GM19238 (cell line): ENCODE data around the gene TMEM187.

Experiments used
- DNase-seq: peaks from one replicate; pipeline ENCODE4 v3.0.0; 2011; ENCODE audit warnings: low spot score; ENCODE audit not compliant: insufficient read length

The TMEM187 gene

DNA sequence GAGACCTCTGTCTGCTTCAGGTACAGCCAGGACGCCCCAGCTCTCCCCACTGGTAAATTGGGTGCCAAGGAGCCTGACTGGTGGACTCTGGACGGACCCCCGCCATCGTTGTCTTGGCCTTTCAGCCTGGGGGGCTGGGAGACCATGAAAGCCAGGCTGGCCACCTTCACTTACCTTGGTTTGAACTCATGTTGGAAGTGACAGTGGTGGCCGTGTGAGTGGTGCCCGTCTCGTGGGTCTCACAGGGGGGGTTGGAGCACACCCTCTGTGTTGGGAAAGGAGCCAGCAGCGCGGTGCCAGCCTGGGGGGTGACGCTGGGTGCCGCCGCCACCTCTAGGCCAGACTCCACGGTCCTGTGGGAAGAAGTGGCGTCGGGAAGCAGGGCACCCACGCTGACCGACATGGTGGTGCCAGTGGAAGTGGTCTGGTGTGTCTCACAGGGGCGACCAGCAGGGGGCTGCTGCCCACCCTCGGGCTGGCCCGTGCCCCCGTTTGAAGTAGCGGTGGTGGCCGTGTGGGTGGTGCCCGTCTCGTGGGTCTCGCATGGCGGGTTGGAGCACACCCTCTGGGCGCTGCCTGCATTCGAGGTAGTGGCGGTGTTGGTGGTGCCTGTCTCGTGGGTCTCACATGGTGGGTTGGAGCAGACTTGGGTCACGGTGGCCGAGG lies 18.5 kb upstream of the TMEM187 start:
- no peak for DNase-seq

GRCh38 chrX:153954558-153955227 lies 17.9 kb upstream of the TMEM187 start:
- DNase-seq = no peak

- DNase-seq = no peak
Measured at GRCh38 chrX:153955228-153955732, 17.3 kb upstream of the TMEM187 start.

- no peak for DNase-seq
Measured at GRCh38 chrX:153956044-153956907, 16.3 kb upstream of the TMEM187 start.

GRCh38 chrX:153957224-153957623 lies 15.3 kb upstream of the TMEM187 start:
- DNase-seq = no peak

DNA sequence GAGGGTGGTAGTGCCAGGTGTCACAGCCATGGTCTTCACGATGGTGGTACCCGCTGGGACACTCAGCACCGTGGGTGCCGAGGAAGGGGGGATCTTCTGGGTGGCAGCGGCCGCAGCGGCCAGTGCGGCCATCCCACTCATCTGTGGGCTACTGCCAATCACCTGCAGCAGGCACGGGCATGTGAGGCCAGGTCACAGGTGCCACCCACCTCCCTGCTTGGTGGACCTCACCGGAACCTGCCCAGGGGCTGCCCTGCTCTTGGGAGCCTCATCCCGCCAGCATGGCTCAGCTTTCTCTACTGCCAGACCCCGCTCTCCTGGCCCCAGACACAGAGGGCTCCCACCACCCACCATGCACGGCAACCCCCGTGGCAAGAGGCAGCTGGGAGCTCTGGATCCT lies 13.9 kb upstream of the TMEM187 start:
- DNase-seq = no peak

DNA sequence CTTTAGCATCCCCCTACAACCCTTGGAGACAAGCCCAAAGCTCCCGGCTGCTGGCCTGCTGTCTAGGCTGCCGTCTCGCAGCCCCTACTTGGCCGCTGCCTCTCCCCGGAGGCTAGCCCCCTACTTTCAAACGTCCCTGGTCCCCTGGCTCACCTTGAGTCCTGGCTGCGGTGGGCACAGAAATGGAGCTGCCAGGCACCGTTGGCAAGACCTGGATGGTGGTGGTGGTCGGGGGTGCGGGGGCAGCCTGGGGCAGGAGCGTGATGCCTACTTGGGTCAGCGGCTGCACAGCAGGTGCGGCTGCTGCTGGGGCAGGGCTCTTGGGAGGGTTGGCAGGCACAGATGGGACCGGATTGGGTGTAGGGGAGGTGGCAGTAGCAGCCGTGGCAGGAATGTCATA lies 12.9 kb upstream of the TMEM187 start:
- DNase-seq = no peak

DNA sequence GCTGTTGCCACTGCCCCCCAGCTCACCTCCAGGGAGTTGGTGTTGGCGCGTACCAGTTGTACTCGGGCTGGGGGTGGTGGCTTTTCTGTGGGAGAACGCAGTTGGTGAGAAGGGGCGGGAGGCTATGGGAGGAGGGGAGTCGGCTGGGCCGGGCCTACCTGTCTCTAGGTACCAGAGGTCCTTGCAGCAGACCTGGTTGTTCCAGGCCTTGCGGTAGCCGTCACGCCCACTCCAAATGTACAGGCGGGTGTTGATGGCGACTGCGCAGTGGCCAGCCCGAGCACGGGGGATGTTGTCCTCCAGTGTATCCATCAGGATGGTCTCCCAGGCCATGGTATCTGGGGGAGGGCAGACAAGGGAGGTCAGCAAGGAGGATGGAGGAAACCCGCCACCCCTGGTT lies 12.5 kb upstream of the TMEM187 start:
- no peak for DNase-seq

GRCh38 chrX:153960786-153961185 lies 11.8 kb upstream of the TMEM187 start:
- DNase-seq = no peak

- DNase-seq = no peak
Measured at GRCh38 chrX:153961292-153961691, 11.3 kb upstream of the TMEM187 start.

DNA sequence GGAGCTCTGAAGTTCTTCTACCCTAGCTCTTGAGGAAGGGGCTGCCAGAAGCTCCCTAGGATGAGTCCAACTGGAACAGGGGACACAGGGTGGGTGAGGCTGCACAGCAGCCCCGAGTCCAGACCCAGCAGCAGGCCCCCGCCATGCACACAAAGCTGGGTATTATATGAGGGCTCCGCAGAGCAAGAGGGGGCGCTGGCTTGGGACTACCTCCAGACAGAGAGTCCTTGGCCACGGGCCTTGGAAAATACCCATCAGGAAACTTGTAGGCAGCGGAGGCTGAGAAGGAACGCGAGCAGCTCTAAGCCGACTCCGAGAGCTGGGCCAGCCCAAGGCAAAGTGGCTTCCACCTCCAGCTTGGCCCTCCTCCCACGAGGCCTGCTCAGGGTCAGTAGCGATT lies 9.0 kb upstream of the TMEM187 start:
- no peak for DNase-seq

- no peak for DNase-seq
Measured at GRCh38 chrX:153964105-153964504, 8.4 kb upstream of the TMEM187 start.

DNA sequence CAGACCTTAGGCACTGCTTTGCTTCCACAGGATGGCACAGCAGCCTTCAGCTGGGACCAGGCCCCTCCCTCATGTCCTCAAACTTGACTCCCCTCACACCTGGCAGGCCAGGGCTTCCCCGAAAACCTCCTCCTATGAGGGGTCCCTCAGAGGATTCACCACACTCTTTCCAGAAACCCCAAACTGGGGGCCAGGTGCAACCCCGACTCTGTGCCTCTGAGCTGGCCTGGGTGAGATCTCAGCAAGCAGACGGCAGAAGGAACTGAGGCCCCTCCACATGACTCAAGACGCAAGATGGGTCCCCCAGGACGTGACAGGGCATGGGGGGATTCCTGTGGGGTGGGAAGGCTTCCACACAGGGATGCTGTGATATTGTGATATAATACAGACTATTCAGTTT lies 7.1 kb upstream of the TMEM187 start:
- DNase-seq = no peak

GRCh38 chrX:153966283-153966688 lies 6.3 kb upstream of the TMEM187 start:
- no peak for DNase-seq

DNA sequence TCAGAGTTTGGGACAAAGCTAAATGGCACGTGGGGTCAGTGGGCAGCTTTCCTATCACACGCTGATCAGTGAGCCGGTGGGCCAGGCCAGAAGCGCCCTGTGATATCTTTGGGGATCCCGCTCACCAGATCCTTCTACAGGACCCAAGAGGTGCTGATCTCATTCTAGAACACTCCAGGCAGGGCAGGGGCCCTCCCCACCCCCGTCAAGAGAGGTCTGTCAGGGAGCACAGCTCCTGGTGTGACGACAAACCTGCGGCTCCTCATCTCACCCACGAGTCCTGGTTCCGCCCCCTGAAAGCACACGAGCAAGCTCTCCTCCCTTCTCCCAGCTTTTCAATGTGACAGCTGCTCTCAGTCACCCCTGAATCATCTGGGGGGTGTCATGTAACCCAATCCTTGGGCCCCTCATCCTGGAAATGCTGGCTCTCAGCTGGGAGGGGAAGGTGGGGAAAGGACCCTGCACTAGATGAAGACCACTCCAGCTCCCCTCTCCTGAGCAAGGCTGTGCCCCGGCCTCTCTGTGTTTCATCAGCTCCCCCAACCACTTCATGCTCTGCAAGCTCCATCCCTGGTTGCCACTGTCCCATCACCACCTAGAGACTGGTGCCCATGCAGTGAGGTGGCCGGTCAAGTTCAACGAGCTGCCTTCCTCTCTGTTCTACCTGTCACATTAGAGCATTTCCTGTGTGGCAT lies 5.6 kb upstream of the TMEM187 start:
- no peak for DNase-seq

- DNase-seq = no peak
Measured at GRCh38 chrX:153967536-153968224, 4.9 kb upstream of the TMEM187 start.

- DNase-seq = no peak
Measured at GRCh38 chrX:153968255-153968654, 4.3 kb upstream of the TMEM187 start.

- no peak for DNase-seq
Measured at GRCh38 chrX:153968754-153969124, 3.8 kb upstream of the TMEM187 start.

DNA sequence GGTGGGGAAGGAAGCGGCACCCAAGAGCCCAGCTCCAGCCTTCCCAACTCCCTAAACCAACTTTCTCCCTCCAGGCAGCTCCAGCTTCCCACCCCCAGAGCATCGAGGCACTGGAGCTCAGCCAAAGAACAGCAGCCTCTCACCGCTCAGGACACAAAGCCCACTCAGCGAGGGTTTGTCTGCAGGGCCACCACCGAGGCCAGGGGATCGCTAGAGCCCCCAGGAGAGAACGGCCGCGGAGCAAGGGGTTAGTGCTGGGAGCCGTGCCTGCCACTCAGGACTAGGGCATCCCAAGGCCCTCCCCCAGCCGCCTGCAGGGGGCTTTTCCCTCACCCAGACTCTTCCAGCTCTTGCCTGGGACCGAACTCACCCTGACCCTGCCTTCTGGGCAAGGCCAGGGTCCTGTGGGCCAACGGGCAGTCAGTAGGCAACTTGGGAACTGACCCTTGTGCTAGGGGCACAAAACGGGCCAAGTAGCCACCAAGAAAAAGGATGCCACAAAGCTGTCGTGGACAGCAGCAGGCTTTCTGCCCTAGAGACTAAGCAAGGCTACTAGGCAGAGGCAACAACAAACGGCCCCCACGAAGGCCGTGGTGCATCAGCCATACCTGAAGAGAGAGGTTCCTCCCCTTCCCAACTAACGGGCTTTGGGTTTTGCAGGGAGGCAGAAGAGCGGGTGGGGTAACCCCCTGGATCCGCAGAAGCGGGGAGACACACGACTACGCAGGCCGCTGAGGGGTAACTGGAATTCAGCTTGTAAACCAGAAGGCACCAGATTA lies 3.2 kb upstream of the TMEM187 start:
- DNase-seq = no peak

DNA sequence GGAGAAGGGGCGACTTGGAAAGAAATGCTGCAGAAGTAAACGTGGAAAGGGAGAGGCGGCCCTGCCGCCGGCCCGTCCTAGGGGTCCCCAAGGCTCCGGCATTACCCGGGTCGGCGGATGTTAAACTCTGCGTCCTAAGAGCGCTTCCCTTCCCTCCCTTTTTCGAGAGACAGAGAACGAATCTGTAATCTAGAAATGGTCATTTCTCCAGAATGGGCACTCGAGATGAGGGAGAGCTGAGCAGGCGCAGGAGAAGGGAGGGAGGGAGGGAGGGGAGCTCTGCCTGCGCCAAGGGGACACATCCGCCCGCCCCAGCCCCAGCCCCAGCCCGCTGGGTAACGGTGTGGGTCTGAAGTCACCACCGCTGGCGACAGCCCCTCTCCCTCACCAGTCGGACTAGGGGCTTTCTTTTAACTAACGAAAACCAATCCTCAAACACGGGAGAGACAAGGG lies 2.6 kb upstream of the TMEM187 start:
- no peak for DNase-seq
